Uterus (tissue), 2 donors: ENCODE results near the gene NUP88.

Experiments used
- POLR2A ChIP-seq, 2 donors: fragments of 450-650 bp; IDR thresholded peaks; one replicate each; pipeline ENCODE4 v1.6.1; 2016; ENCODE audit warnings: antibody characterized with exemption in 2 of 2, mild to moderate bottlenecking in 1 of 2, moderate library complexity in 1 of 2
- TF ChIP-seq, protein P1 (sequence below), 4 experiments: fragments of 200-600 bp in 2 of 4; fragments of 450-650 bp in 2 of 4; sonication (generic) in 2 of 4; IDR thresholded peaks; one replicate each; pipeline ENCODE4 v1.5.1; 2016 to 2019; ENCODE audit warnings: antibody characterized with exemption in 4 of 4, mild to moderate bottlenecking in 2 of 4, moderate library complexity in 1 of 4

DNA sequence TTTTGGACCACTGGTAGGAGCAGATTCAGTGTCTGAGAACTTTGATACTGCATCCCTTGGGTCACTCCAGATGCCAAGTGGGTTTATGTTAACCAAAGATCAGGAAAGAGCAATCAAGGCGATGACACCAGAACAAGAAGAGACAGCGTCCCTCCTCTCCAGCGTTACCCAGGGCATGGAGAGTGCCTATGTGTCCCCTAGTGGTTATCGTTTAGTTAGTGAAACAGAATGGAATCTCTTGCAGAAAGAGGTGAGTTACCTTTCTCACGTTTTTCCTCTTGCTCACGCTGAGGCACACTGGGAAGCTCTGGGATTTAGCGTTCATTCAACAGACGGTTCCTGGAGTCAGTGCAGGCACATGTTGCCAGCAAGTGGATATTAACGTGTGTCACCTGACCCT lies 58.0 kb downstream of the NUP88 start:
- TF ChIP-seq, protein P1, sequence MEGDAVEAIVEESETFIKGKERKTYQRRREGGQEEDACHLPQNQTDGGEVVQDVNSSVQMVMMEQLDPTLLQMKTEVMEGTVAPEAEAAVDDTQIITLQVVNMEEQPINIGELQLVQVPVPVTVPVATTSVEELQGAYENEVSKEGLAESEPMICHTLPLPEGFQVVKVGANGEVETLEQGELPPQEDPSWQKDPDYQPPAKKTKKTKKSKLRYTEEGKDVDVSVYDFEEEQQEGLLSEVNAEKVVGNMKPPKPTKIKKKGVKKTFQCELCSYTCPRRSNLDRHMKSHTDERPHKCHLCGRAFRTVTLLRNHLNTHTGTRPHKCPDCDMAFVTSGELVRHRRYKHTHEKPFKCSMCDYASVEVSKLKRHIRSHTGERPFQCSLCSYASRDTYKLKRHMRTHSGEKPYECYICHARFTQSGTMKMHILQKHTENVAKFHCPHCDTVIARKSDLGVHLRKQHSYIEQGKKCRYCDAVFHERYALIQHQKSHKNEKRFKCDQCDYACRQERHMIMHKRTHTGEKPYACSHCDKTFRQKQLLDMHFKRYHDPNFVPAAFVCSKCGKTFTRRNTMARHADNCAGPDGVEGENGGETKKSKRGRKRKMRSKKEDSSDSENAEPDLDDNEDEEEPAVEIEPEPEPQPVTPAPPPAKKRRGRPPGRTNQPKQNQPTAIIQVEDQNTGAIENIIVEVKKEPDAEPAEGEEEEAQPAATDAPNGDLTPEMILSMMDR (IDR thresholded peaks at IDR 0.05) = no peak
- TF ChIP-seq POLR2A (IDR thresholded peaks at IDR 0.05) = no peak
